ENCODE data around the gene ANKUB1. TPM values are rescaled to one million over a fixed set of nuclear protein-coding genes. Genes with fewer than 3 reads are reported as not detected.
A peak's percentile ranks its signal among the peaks of the same experiment; 100 is the strongest.

Gene ANKUB1
- total RNA-seq, 1 experiment from 2014 or later, result not detected

- BruUV-seq (replicated peaks), result no TSS peak
- H3K4me3 Mint-ChIP-seq (ENCODE audit: low read depth, unreplicated experiment), result no peak overlapping the region
- CTCF ChIA-PET, result interaction anchor here (0.5 to 3.0 kb wide), 29 partner anchors 11 to 467 kb away, joined by 3 to 167 read pairs (median 4); partner anchors contain the start of genes COMMD2 and WWTR1
Measured at GRCh38 chr3:149808209-149808829, 16.0 kb upstream of the ANKUB1 start.

GRCh38 chr3:149806171-149806778 is 13.9 kb upstream of the ANKUB1 start:
- H3K9me3 Mint-ChIP-seq (ENCODE audit: low read depth, unreplicated experiment), result no peaks in the 10 kb centered on the region
- no peak for TF ChIP-seq CTCF (IDR thresholded peaks at IDR 0.05; ENCODE audit: unreplicated experiment)
- no peak for DNase-seq
- no peak overlapping the region for H3K27ac Mint-ChIP-seq (ENCODE audit: unreplicated experiment)
- no peaks in the 10 kb centered on the region for H3K36me3 Mint-ChIP-seq (ENCODE audit: insufficient read depth, unreplicated experiment)
- H3K27me3 Mint-ChIP-seq (ENCODE audit: unreplicated experiment), result no peaks in the 10 kb centered on the region
- intact Hi-C loops (cut with micrococcal nuclease; ENCODE audit: unreplicated experiment), result no loop called here
- peaks cover 14% of the 10 kb centered on the region for H3K4me1 Mint-ChIP-seq (ENCODE audit: low read depth, unreplicated experiment)
- CTCF ChIA-PET, result no interaction called here
- no TSS peak for BruUV-seq (replicated peaks)
- H3K4me3 Mint-ChIP-seq (ENCODE audit: low read depth, unreplicated experiment), result no peak overlapping the region

More at GRCh38 chr3:149808209-149808829, 16.0 kb upstream of the ANKUB1 start:
- H3K27ac Mint-ChIP-seq (ENCODE audit: unreplicated experiment), result no peak overlapping the region
- peaks cover 15% of the 10 kb centered on the region for H3K36me3 Mint-ChIP-seq (ENCODE audit: insufficient read depth, unreplicated experiment)
- intact Hi-C loops (cut with micrococcal nuclease; ENCODE audit: unreplicated experiment), result loop anchor here (1.0 kb wide), 2 partner anchors 43 to 296 kb away; no protein-coding TSS in a partner anchor
- H3K9me3 Mint-ChIP-seq (ENCODE audit: low read depth, unreplicated experiment), result no peaks in the 10 kb centered on the region
- H3K4me1 Mint-ChIP-seq (ENCODE audit: low read depth, unreplicated experiment), result peaks cover 16% of the 10 kb centered on the region
- H3K27me3 Mint-ChIP-seq (ENCODE audit: unreplicated experiment), result no peaks in the 10 kb centered on the region
- TF ChIP-seq CTCF (IDR thresholded peaks at IDR 0.05; ENCODE audit: unreplicated experiment), result peak; percentile 93
- peak; percentile 83 for DNase-seq

GRCh38 chr3:149801639-149802038 is 9.3 kb upstream of the ANKUB1 start:
- no TSS peak for BruUV-seq (replicated peaks)
- no peaks in the 10 kb centered on the region for H3K36me3 Mint-ChIP-seq (ENCODE audit: insufficient read depth, unreplicated experiment)
- no peaks in the 10 kb centered on the region for H3K27me3 Mint-ChIP-seq (ENCODE audit: unreplicated experiment)
- intact Hi-C loops (cut with micrococcal nuclease; ENCODE audit: unreplicated experiment), result no loop called here
- CTCF ChIA-PET, result interaction anchor here (1.3 to 1.6 kb wide), 3 partner anchors 18 to 246 kb away, joined by 3 to 5 read pairs (median 4); no protein-coding TSS in a partner anchor
- no peak for DNase-seq
- H3K27ac Mint-ChIP-seq (ENCODE audit: unreplicated experiment), result no peak overlapping the region
- H3K9me3 Mint-ChIP-seq (ENCODE audit: low read depth, unreplicated experiment), result peaks cover 8% of the 10 kb centered on the region
- H3K4me3 Mint-ChIP-seq (ENCODE audit: low read depth, unreplicated experiment), result no peak overlapping the region
- TF ChIP-seq CTCF (IDR thresholded peaks at IDR 0.05; ENCODE audit: unreplicated experiment), result no peak
- peaks cover 18% of the 10 kb centered on the region for H3K4me1 Mint-ChIP-seq (ENCODE audit: low read depth, unreplicated experiment)

GRCh38 chr3:149801195-149801594 is 8.8 kb upstream of the ANKUB1 start:
- DNase-seq, result no peak
- Mint-ChIP-seq H3K36me3 (ENCODE audit: insufficient read depth, unreplicated experiment) (no peaks in the 10 kb centered on the region), H3K9me3 (ENCODE audit: low read depth, unreplicated experiment) (peaks cover 8% of the 10 kb centered on the region), H3K27ac (ENCODE audit: unreplicated experiment) (no peak overlapping the region), H3K4me1 (ENCODE audit: low read depth, unreplicated experiment) (peaks cover 18% of the 10 kb centered on the region), H3K27me3 (ENCODE audit: unreplicated experiment) (no peaks in the 10 kb centered on the region), H3K4me3 (ENCODE audit: low read depth, unreplicated experiment) (no peak overlapping the region)
- CTCF ChIA-PET, result interaction anchor here (0.7 to 1.6 kb wide), 4 partner anchors 10 to 246 kb away, joined by 3 to 5 read pairs (median 4); no protein-coding TSS in a partner anchor
- no TSS peak for BruUV-seq (replicated peaks)
- intact Hi-C loops (cut with micrococcal nuclease; ENCODE audit: unreplicated experiment), result no loop called here
- no peak for TF ChIP-seq CTCF (IDR thresholded peaks at IDR 0.05; ENCODE audit: unreplicated experiment)
